ENCODE data around the gene RBM19. TPM values are rescaled to one million over a fixed set of nuclear protein-coding genes. Genes with fewer than 3 reads are reported as not detected.

The RBM19 gene
- total and polyA plus RNA-seq, 4 donors = 7.9 to 18.7 (median 9.0) TPM

GRCh38 chr12:113819495-113819894 lies 146.6 kb downstream of the RBM19 start (continued):
- no peak for TF ChIP-seq ZBTB33 (IDR thresholded peaks at IDR 0.05)
- TF ChIP-seq FOXA1 (IDR thresholded peaks at IDR 0.05) = no peak
- TF ChIP-seq ATF3 (IDR thresholded peaks at IDR 0.05) = no peak

GRCh38 chr12:113818833-113819232 lies 147.3 kb downstream of the RBM19 start:
- no peak for TF ChIP-seq EGR1 (IDR thresholded peaks at IDR 0.05; ENCODE audit: low read depth in 2 of 2)
- TF ChIP-seq RAD21 (IDR thresholded peaks at IDR 0.05) = peak in 1 of 2 donors; percentile 33
- H3K36me3 ChIP-seq (ENCODE audit: control insufficient read depth in 4 of 4, insufficient read depth in 3 of 4, low read depth in 1 of 4, low read length in 3 of 4) = no peaks in the 10 kb centered on the region
- no peak overlapping the region for H3K4me3 ChIP-seq (ENCODE audit: low read depth in 1 of 3, low read length in 3 of 3)
- H3K9ac ChIP-seq (ENCODE audit: low read depth in 1 of 2, low read length in 2 of 2) = no peak overlapping the region
- H3K4me1 ChIP-seq (ENCODE audit: control insufficient read depth in 4 of 4, insufficient read depth in 4 of 4, low read length in 3 of 4) = no peaks in the 10 kb centered on the region
- H3K27me3 ChIP-seq (ENCODE audit: control insufficient read depth in 4 of 4, insufficient read depth in 4 of 4, low read length in 3 of 4) = no peaks in the 10 kb centered on the region
- 93% methylated on average over 10 of the region's 10 CpGs for WGBS
- no peaks in the 10 kb centered on the region for H3K9me3 ChIP-seq (ENCODE audit: control insufficient read depth in 4 of 4, low read length in 3 of 4)
- no peak overlapping the region for H3K27ac ChIP-seq (ENCODE audit: low read depth in 1 of 2, low read length in 2 of 2)
- DNase-seq (ENCODE audit: low spot score) = no peak

GRCh38 chr12:113818283-113818682 lies 147.8 kb downstream of the RBM19 start:
- TF ChIP-seq YY1 (IDR thresholded peaks at IDR 0.05) = no peak
- TF ChIP-seq GABPA (IDR thresholded peaks at IDR 0.05 in 1 of 2, conservative IDR thresholded peaks at IDR 0.05 in 1 of 2) = no peak
- TF ChIP-seq ZBTB33 (IDR thresholded peaks at IDR 0.05) = no peak
- no peak for TF ChIP-seq FOXA1 (IDR thresholded peaks at IDR 0.05)
- TF ChIP-seq NR2F2 (IDR thresholded peaks at IDR 0.05) = no peak
- TF ChIP-seq HNF4G (IDR thresholded peaks at IDR 0.05) = no peak
- TF ChIP-seq SP1 (IDR thresholded peaks at IDR 0.05) = no peak
- no peak for TF ChIP-seq EGR1 (IDR thresholded peaks at IDR 0.05; ENCODE audit: low read depth in 2 of 2)
- TF ChIP-seq ATF3 (IDR thresholded peaks at IDR 0.05) = no peak
- DNase-seq (ENCODE audit: low spot score) = no peak
- 95% methylated on average over 4 of the region's 4 CpGs for WGBS
- H3K9me3 ChIP-seq (ENCODE audit: control insufficient read depth in 4 of 4, low read length in 3 of 4) = no peaks in the 10 kb centered on the region
- no peak overlapping the region for H3K4me3 ChIP-seq (ENCODE audit: low read depth in 1 of 3, low read length in 3 of 3)
- no peaks in the 10 kb centered on the region for H3K36me3 ChIP-seq (ENCODE audit: control insufficient read depth in 4 of 4, insufficient read depth in 3 of 4, low read depth in 1 of 4, low read length in 3 of 4)
- H3K4me1 ChIP-seq (ENCODE audit: control insufficient read depth in 4 of 4, insufficient read depth in 4 of 4, low read length in 3 of 4) = no peaks in the 10 kb centered on the region
- no peaks in the 10 kb centered on the region for H3K27me3 ChIP-seq (ENCODE audit: control insufficient read depth in 4 of 4, insufficient read depth in 4 of 4, low read length in 3 of 4)
- H3K27ac ChIP-seq (ENCODE audit: low read depth in 1 of 2, low read length in 2 of 2) = no peak overlapping the region
- H3K9ac ChIP-seq (ENCODE audit: low read depth in 1 of 2, low read length in 2 of 2) = no peak overlapping the region

- Histone ChIP-seq H3K27ac (ENCODE audit: low read depth in 1 of 2, low read length in 2 of 2) (no peak overlapping the region), H3K36me3 (ENCODE audit: control insufficient read depth in 4 of 4, insufficient read depth in 3 of 4, low read depth in 1 of 4, low read length in 3 of 4) (no peaks in the 10 kb centered on the region), H3K9ac (ENCODE audit: low read depth in 1 of 2, low read length in 2 of 2) (no peak overlapping the region), H3K4me1 (ENCODE audit: control insufficient read depth in 4 of 4, insufficient read depth in 4 of 4, low read length in 3 of 4) (no peaks in the 10 kb centered on the region), H3K4me3 (ENCODE audit: low read depth in 1 of 3, low read length in 3 of 3) (no peak overlapping the region), H3K27me3 (ENCODE audit: control insufficient read depth in 4 of 4, insufficient read depth in 4 of 4, low read length in 3 of 4) (no peaks in the 10 kb centered on the region), H3K9me3 (ENCODE audit: control insufficient read depth in 4 of 4, low read length in 3 of 4) (peaks cover 0 to 1% (median 0%) of the 10 kb centered on the region in 4 donors)
- TF ChIP-seq SP1 (IDR thresholded peaks at IDR 0.05) = no peak
- no peak for TF ChIP-seq NR2F2 (IDR thresholded peaks at IDR 0.05)
- no peak for TF ChIP-seq TAF1 (conservative IDR thresholded peaks at IDR 0.05)
- no peak for TF ChIP-seq GABPA (IDR thresholded peaks at IDR 0.05 in 1 of 2, conservative IDR thresholded peaks at IDR 0.05 in 1 of 2)
- DNase-seq (ENCODE audit: low spot score) = no peak
- 90% methylated on average over 16 of the region's 16 CpGs for WGBS
Observed at GRCh38 chr12:113816866-113817265, 149.3 kb downstream of the RBM19 start.
